Ishikawa (cell line): ENCODE data around the gene FGGY.

ENCODE experiments used
- CEBPB ChIP-seq: IDR thresholded peaks from 2 replicates; pipeline ENCODE4 v1.6.1; 2012
- CREB1 ChIP-seq: IDR thresholded peaks from 2 replicates; pipeline ENCODE4 v1.6.1; 2012; ENCODE audit warnings: low read depth
- FOXM1 ChIP-seq: IDR thresholded peaks from 2 replicates; pipeline ENCODE4 v1.6.1; 2012; ENCODE audit warnings: low read depth, borderline replicate concordance
- MAX ChIP-seq: IDR thresholded peaks from 2 replicates; pipeline ENCODE4 v1.6.1; 2012
- RAD21 ChIP-seq: IDR thresholded peaks from 2 replicates; pipeline ENCODE4 v1.6.1; 2012; ENCODE audit warnings: low read depth
- REST ChIP-seq: IDR thresholded peaks from 2 replicates; pipeline ENCODE4 v1.6.1; 2012; ENCODE audit warnings: low read depth, mild to moderate bottlenecking
- TAF1 ChIP-seq: IDR thresholded peaks from 2 replicates; pipeline ENCODE4 v1.6.1; 2012; ENCODE audit warnings: low read depth, mild to moderate bottlenecking
- ZBTB7A ChIP-seq: IDR thresholded peaks from 2 replicates; pipeline ENCODE4 v1.6.1; 2012; ENCODE audit warnings: low read depth

- no peak for TF ChIP-seq RAD21
- no peak for TF ChIP-seq ZBTB7A
- TF ChIP-seq MAX = no peak
- TF ChIP-seq TAF1 = no peak
- no peak for TF ChIP-seq CREB1
- no peak for TF ChIP-seq REST
- TF ChIP-seq FOXM1 = no peak
- TF ChIP-seq CEBPB = no peak
These were observed 100.4 kb downstream of the FGGY start for GRCh38 chr1:59397139-59397858.
